Measurements from ENCODE around the gene FGFBP1.

GRCh38 chr4:15907430-15907829 is 31.1 kb downstream of the FGFBP1 start:
- no peak for TF ChIP-seq CTCF (IDR thresholded peaks at IDR 0.05; ENCODE audit: extremely low read depth in 1 of 2, insufficient read depth in 1 of 2, low read depth in 1 of 2, low read length in 2 of 2)
- no peak for TF ChIP-seq EZH2 (IDR thresholded peaks at IDR 0.05; ENCODE audit: borderline replicate concordance, low read depth, low read length, severe bottlenecking)
- TF ChIP-seq FOS (IDR thresholded peaks at IDR 0.05; ENCODE audit: borderline replicate concordance, insufficient read depth, low read length) = no peak
- TF ChIP-seq MAX (IDR thresholded peaks at IDR 0.05; ENCODE audit: insufficient read depth, insufficient read length) = no peak
- TF ChIP-seq POLR2AphosphoS5 (IDR thresholded peaks at IDR 0.05; ENCODE audit: insufficient read depth, low read depth, low read length) = no peak
- no peak for TF ChIP-seq POLR2A (IDR thresholded peaks at IDR 0.05; ENCODE audit: low read depth, low read length)
